ENCODE measurements around the gene RAB5B.

GRCh38 chr12:56017181-56017580, 43.3 kb downstream of the RAB5B start:
- TF ChIP-seq USF1 (IDR thresholded peaks at IDR 0.05; ENCODE audit: borderline replicate concordance, extremely low read length, insufficient read depth, low read depth, low read length) (no peak), ATF3 (IDR thresholded peaks at IDR 0.05; ENCODE audit: borderline replicate concordance, extremely low read depth, low read depth, low read length) (no peak), CTCF (IDR thresholded peaks at IDR 0.05 in 2 of 3, conservative IDR thresholded peaks at IDR 0.05 in 1 of 3; ENCODE audit: control insufficient read depth in 2 of 3, extremely low read depth in 1 of 3, insufficient read depth in 1 of 3, low read depth in 3 of 3, low read length in 3 of 3) (no peak)
